HCT116 (cell line): Measurements from ENCODE around the gene EIF3K. TPM values are rescaled to one million over a fixed set of nuclear protein-coding genes. Genes with fewer than 3 reads are reported as not detected.

Experiments
- ATAC-seq: fragments of 200-7000 bp; cut with Tn5 transposase; 2 replicates; pipeline ENCODE4 v1.9.1; 2020; ENCODE audit warnings: mild to moderate bottlenecking, moderate library complexity
- BruUV-seq: library from RNA; stranded (reverse); fragments of 400-500 nt; replicated peaks from 2 replicates; lab custom pipeline; 2021; lab: Mats Ljungman, UMichigan
- CTCF ChIA-PET: fragments of 300-600 bp; sonication (Branson Sonifier 250); formaldehyde crosslinking; loops from one replicate; lab custom pipeline; 2021; ENCODE audit warnings: antibody characterized with exemption; lab: Charles Lee
- POLR2A ChIA-PET: fragments of 300-600, 350-600 bp; sonication (Branson Sonifier 250); formaldehyde crosslinking; loops from one replicate; lab custom pipeline; 2021; ENCODE audit warnings: antibody characterized with exemption; lab: Charles Lee
- RAD21 ChIA-PET, 2 experiments: fragments of 300-600 bp; sonication (Branson Sonifier 250); formaldehyde crosslinking; loops; one replicate each; lab custom pipeline; 2023; ENCODE audit warnings: low total read pairs in 2 of 2; ENCODE audit not compliant: uncharacterized antibody in 2 of 2, unreplicated experiment in 2 of 2, low non-redundant PET in 1 of 2; lab: Charles Lee
- DNase-seq: peaks from one replicate; pipeline ENCODE4 v3.0.0-alpha.2; 2010; ENCODE audit warnings: low read depth, low spot score
- H2AFZ ChIP-seq: fragments of 200-600 bp; shearing (Covaris generic), sonication (generic); 2 replicates; pipeline ENCODE4 v1.6.1; 2017; ENCODE audit warnings: low read depth, mixed run types, mixed read lengths, antibody characterized with exemption, low read length; ENCODE audit not compliant: poor library complexity, severe bottlenecking
- H3K27ac ChIP-seq: 2 replicates; pipeline ENCODE4 v1.5.1; 2012; ENCODE audit warnings: low read depth, low read length
- H3K27me3 ChIP-seq: fragments of 200-600 bp; sonication (generic); 2 replicates; pipeline ENCODE4 v1.6.1; 2016; ENCODE audit warnings: mixed run types, low read length, mixed read lengths; ENCODE audit not compliant: insufficient read depth
- H3K36me3 ChIP-seq, 2 experiments: fragments of 200-500 bp in 1 of 2; fragments of 200-600 bp in 1 of 2; sonication (Bioruptor generic) in 1 of 2; sonication (generic) in 1 of 2; 2 replicates each; pipeline versions ENCODE4 v1.5.1 to v1.6.1; 2014 to 2016; ENCODE audit warnings: low read length in 2 of 2, inconsistent platforms in 1 of 2, mixed read lengths in 1 of 2, mixed run types in 1 of 2; ENCODE audit not compliant: insufficient read depth in 2 of 2, control insufficient read depth in 1 of 2
- H3K4me1 ChIP-seq, 2 experiments: fragments of 200-600 bp in 1 of 2; sonication (generic) in 1 of 2; 2 replicates each; pipeline versions ENCODE4 v1.5.1 to v1.6.1; 2012 to 2017; ENCODE audit warnings: low read length in 2 of 2, inconsistent platforms in 1 of 2, mild to moderate bottlenecking in 1 of 2, mixed read lengths in 1 of 2, mixed run types in 1 of 2, moderate library complexity in 1 of 2; ENCODE audit not compliant: insufficient read depth in 2 of 2, control insufficient read depth in 1 of 2
- H3K4me2 ChIP-seq: fragments of 200-600 bp; sonication (generic); 2 replicates; pipeline ENCODE4 v1.6.1; 2017; ENCODE audit warnings: mixed run types, low read length, mixed read lengths
- H3K4me3 ChIP-seq, 2 experiments: fragments of 200-600 bp in 1 of 2; sonication (generic) in 1 of 2; replicated peaks in 1 of 2; 2 replicates each; pipeline ENCODE4 v1.5.1; 2011 to 2016; ENCODE audit warnings: low read length in 2 of 2, control low read depth in 1 of 2, low read depth in 1 of 2, mild to moderate bottlenecking in 1 of 2, mixed read lengths in 1 of 2, mixed run types in 1 of 2
- H3K79me2 ChIP-seq: fragments of 200-600 bp; sonication (generic); 2 replicates; pipeline ENCODE4 v1.6.1; 2017; ENCODE audit warnings: mild to moderate bottlenecking, mixed run types, low read length, moderate library complexity, mixed read lengths; ENCODE audit not compliant: insufficient read depth
- H3K9ac ChIP-seq: fragments of 200-600 bp; sonication (generic); 2 replicates; pipeline ENCODE4 v1.6.1; 2016; ENCODE audit warnings: low read length, mixed read lengths
- H3K9me2 ChIP-seq: fragments of 200-600 bp; sonication (generic), shearing (Covaris generic); 2 replicates; pipeline ENCODE4 v1.6.1; 2017; ENCODE audit warnings: mixed run types, mild to moderate bottlenecking, moderate library complexity; ENCODE audit not compliant: insufficient read depth
- H3K9me3 ChIP-seq, 2 experiments: fragments of 200-500 bp in 1 of 2; fragments of 200-600 bp in 1 of 2; sonication (Bioruptor generic) in 1 of 2; sonication (generic) in 1 of 2; 2 replicates each; pipeline ENCODE4 v1.6.1; 2014 to 2017; ENCODE audit warnings: low read length in 2 of 2, mixed read lengths in 2 of 2, inconsistent platforms in 1 of 2, low read depth in 1 of 2, mild to moderate bottlenecking in 1 of 2, mixed run types in 1 of 2, moderate library complexity in 1 of 2; ENCODE audit not compliant: control insufficient read depth in 1 of 2, insufficient read depth in 1 of 2
- H4K20me1 ChIP-seq: fragments of 200-600 bp; sonication (generic), shearing (Covaris generic); 2 replicates; pipeline ENCODE4 v1.6.1; 2017; ENCODE audit warnings: mixed run types, mild to moderate bottlenecking, moderate library complexity; ENCODE audit not compliant: insufficient read depth
- CBX3 ChIP-seq: IDR thresholded peaks from 2 replicates; pipeline ENCODE4 v1.6.1; 2012; ENCODE audit warnings: low read depth
- CEBPB ChIP-seq: IDR thresholded peaks from 2 replicates; pipeline ENCODE4 v1.6.1; 2012; ENCODE audit warnings: low read depth
- ELF1 ChIP-seq: IDR thresholded peaks from 2 replicates; pipeline ENCODE4 v1.6.1; 2012; ENCODE audit warnings: low read depth, borderline replicate concordance
- EZH2 ChIP-seq: fragments of 200-600 bp; sonication (generic); IDR thresholded peaks from 2 replicates; pipeline ENCODE4 v1.6.1; 2017; ENCODE audit warnings: antibody characterized with exemption, mixed run types
- EZH2phosphoT487 ChIP-seq: fragments of 200-600 bp; IDR thresholded peaks from 2 replicates; pipeline ENCODE4 v1.6.1; 2018; ENCODE audit warnings: antibody characterized with exemption, borderline replicate concordance
- FOSL1 ChIP-seq: IDR thresholded peaks from 2 replicates; pipeline ENCODE4 v1.6.1; 2012; ENCODE audit warnings: low read depth
- JUND ChIP-seq: IDR thresholded peaks from 2 replicates; pipeline ENCODE4 v1.6.1; 2012
- POLR2A ChIP-seq: IDR thresholded peaks from 2 replicates; pipeline ENCODE4 v1.7.0; 2011; ENCODE audit warnings: borderline replicate concordance; ENCODE audit not compliant: insufficient read depth, insufficient read length; ENCODE audit errors: extremely low read depth
- POLR2AphosphoS5 ChIP-seq: IDR thresholded peaks from 2 replicates; pipeline ENCODE4 v1.6.1; 2011; ENCODE audit warnings: mild to moderate bottlenecking, low read depth, low read length, moderate library complexity
- RAD21 ChIP-seq: IDR thresholded peaks from 2 replicates; pipeline ENCODE4 v1.6.1; 2012; ENCODE audit warnings: low read depth, mild to moderate bottlenecking
- SIN3A ChIP-seq: IDR thresholded peaks from 2 replicates; pipeline ENCODE4 v1.6.1; 2012; ENCODE audit warnings: low read depth
- SP1 ChIP-seq: IDR thresholded peaks from 2 replicates; pipeline ENCODE4 v1.6.1; 2012; ENCODE audit warnings: low read depth
- SRF ChIP-seq: IDR thresholded peaks from 2 replicates; pipeline ENCODE4 v1.6.1; 2012; ENCODE audit warnings: low read depth
- TCF7L2 ChIP-seq: IDR thresholded peaks from 2 replicates; pipeline ENCODE4 v1.7.0; 2011; ENCODE audit warnings: borderline replicate concordance, inconsistent platforms; ENCODE audit not compliant: insufficient read depth, insufficient read length; ENCODE audit errors: extremely low read depth
- ZFX ChIP-seq: fragments of 450-650 bp; IDR thresholded peaks from 2 replicates; pipeline ENCODE4 v1.6.1; 2017
- ZNF274 ChIP-seq: fragments of 200-500 bp; sonication (Bioruptor generic); IDR thresholded peaks from 2 replicates; pipeline ENCODE4 v1.6.1; 2014; ENCODE audit warnings: mild to moderate bottlenecking, low read depth, low read length, inconsistent platforms
- intact Hi-C: fragments of 100-400 bp; cut with micrococcal nuclease; formaldehyde crosslinking; loops from 2 replicates; pipeline ENCODE4 v1.10.0; 2022
- total RNA-seq: library from RNA; stranded (reverse); gene quantifications from one replicate; pipeline ENCODE4 v1.2.1, GENCODE V29; 2021; ENCODE audit not compliant: unreplicated experiment
- TF ChIP-seq, protein P1 (sequence below), 3 experiments: fragments of 200-600 bp in 1 of 3; sonication (generic) in 1 of 3; IDR thresholded peaks in 2 of 3; conservative IDR thresholded peaks in 1 of 3; 2 replicates each; pipeline ENCODE4 v1.5.1; 2012 to 2017; ENCODE audit warnings: low read depth in 2 of 3, low read length in 2 of 3, antibody characterized with exemption in 1 of 3, borderline replicate concordance in 1 of 3, control low read depth in 1 of 3, mild to moderate bottlenecking in 1 of 3, mixed read lengths in 1 of 3, mixed run types in 1 of 3, moderate library complexity in 1 of 3; ENCODE audit not compliant: insufficient read depth in 1 of 3

EIF3K gene
- total RNA-seq, 1 experiment from 2014 or later: 313 TPM

DNA sequence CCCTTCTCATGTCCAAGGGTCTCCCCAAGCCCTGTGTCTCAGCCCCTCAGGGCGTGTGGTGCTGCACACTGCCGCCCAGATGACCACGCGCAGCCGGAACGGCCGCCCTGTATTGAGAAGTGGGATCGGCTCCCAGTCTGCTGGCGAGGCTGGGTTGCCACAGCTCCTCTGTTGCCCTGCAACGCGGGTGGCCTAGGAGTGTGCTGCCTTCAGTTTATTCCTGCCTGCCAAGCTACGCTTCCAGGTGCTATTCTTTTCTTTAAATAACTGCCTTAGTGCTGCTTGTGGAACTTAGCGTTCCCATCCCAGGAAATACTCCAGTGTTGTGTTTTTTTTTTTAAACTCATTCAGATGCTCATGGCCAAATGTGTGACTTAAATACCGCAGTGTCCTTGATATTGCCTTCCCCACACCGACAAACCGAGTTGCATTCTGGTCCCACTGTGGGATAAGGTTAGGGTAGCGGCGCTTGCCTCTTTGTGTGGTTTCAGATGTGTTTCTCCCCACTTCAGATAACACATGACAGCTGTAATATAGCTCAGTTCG lies 45.0 kb downstream of the EIF3K start:
- CTCF ChIA-PET: no interaction called here
- peaks cover 79 to 95% of the 10 kb centered on the region in 2 experiments for H3K4me1 ChIP-seq
- no peak overlapping the region for H3K27ac ChIP-seq
- H2AFZ ChIP-seq: no peak overlapping the region
- no peaks in the 10 kb centered on the region for H3K9me3 ChIP-seq
- no peak overlapping the region for H3K4me3 ChIP-seq
- peaks cover 7 to 22% of the 10 kb centered on the region in 2 experiments; a peak in 2 of 4 replicates for H3K36me3 ChIP-seq
- TF ChIP-seq, protein P1, sequence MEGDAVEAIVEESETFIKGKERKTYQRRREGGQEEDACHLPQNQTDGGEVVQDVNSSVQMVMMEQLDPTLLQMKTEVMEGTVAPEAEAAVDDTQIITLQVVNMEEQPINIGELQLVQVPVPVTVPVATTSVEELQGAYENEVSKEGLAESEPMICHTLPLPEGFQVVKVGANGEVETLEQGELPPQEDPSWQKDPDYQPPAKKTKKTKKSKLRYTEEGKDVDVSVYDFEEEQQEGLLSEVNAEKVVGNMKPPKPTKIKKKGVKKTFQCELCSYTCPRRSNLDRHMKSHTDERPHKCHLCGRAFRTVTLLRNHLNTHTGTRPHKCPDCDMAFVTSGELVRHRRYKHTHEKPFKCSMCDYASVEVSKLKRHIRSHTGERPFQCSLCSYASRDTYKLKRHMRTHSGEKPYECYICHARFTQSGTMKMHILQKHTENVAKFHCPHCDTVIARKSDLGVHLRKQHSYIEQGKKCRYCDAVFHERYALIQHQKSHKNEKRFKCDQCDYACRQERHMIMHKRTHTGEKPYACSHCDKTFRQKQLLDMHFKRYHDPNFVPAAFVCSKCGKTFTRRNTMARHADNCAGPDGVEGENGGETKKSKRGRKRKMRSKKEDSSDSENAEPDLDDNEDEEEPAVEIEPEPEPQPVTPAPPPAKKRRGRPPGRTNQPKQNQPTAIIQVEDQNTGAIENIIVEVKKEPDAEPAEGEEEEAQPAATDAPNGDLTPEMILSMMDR (IDR thresholded peaks at IDR 0.05 in 2 of 3, conservative IDR thresholded peaks at IDR 0.05 in 1 of 3; ENCODE audit: borderline replicate concordance in 1 of 3, insufficient read depth in 1 of 3, low read depth in 2 of 3, low read length in 2 of 3): no peak
- no peak for TF ChIP-seq ZNF274
- TF ChIP-seq POLR2AphosphoS5: no peak
- TF ChIP-seq CEBPB: no peak
- no peak for TF ChIP-seq JUND
- TF ChIP-seq TCF7L2: no peak
- no peak for TF ChIP-seq POLR2A
- no peak for TF ChIP-seq EZH2phosphoT487
- no peak for TF ChIP-seq ELF1
- no peak for TF ChIP-seq CBX3
- TF ChIP-seq EZH2: no peak
- no peak for TF ChIP-seq SRF
- TF ChIP-seq RAD21: no peak
- TF ChIP-seq SP1: no peak
- no peak for TF ChIP-seq ZFX
- TF ChIP-seq FOSL1: no peak
- TF ChIP-seq SIN3A: no peak
- H3K27me3 ChIP-seq: no peaks in the 10 kb centered on the region
- BruUV-seq: no TSS peak
- ATAC-seq (no peak), DNase-seq (no peak)
- POLR2A ChIA-PET: no interaction called here
- intact Hi-C loops: no loop called here
- H3K9me2 ChIP-seq: no peaks in the 10 kb centered on the region
- H3K4me2 ChIP-seq: peak overlapping the region; percentile 25
- RAD21 ChIA-PET: no interaction called here
- peak overlapping the region; percentile 37; the same call in 1 of the 2 replicates for H3K9ac ChIP-seq
- peaks cover 11% of the 10 kb centered on the region; the same call in 1 of the 2 replicates for H4K20me1 ChIP-seq
- H3K79me2 ChIP-seq: peaks cover 100% of the 10 kb centered on the region
